HEK293 (cell line): ENCODE data around the gene SFSWAP.

Experiments used
- MYNN ChIP-seq: fragments of 450-650 bp; formaldehyde crosslinking; IDR thresholded peaks from 2 replicates; pipeline ENCODE4 v1.5.1; 2016; ENCODE audit warnings: missing biosample characterization, missing genetic modification characterization, borderline replicate concordance
- TCF7L2 ChIP-seq: IDR thresholded peaks from 2 replicates; pipeline ENCODE4 v1.6.1; 2011; ENCODE audit warnings: low read depth, mild to moderate bottlenecking, inconsistent platforms, low read length, moderate library complexity, borderline replicate concordance
- ZNF555 ChIP-seq: fragments of 450-650 bp; formaldehyde crosslinking; conservative IDR thresholded peaks from 2 replicates; pipeline ENCODE4 v1.5.1; 2017; ENCODE audit warnings: missing biosample characterization, mild to moderate bottlenecking, missing genetic modification characterization, inconsistent platforms
- TF ChIP-seq, protein P1 (sequence below): fragments of 450-650 bp; formaldehyde crosslinking; optimal IDR thresholded peaks from 2 replicates; pipeline ENCODE3; 2016; ENCODE audit warnings: missing biosample characterization, mild to moderate bottlenecking, missing genetic modification characterization
- TF ChIP-seq, protein P2 (sequence below): IDR thresholded peaks from 2 replicates; pipeline ENCODE4 v1.6.1; 2011; ENCODE audit warnings: mild to moderate bottlenecking, low read depth, low read length, borderline replicate concordance
- TF ChIP-seq, protein P3 (sequence below): fragments of 450-650 bp; formaldehyde crosslinking; IDR thresholded peaks from 2 replicates; pipeline ENCODE4 v1.5.1; 2016; ENCODE audit warnings: missing biosample characterization, missing genetic modification characterization
- TF ChIP-seq, protein P4 (sequence below): fragments of 450-650 bp; formaldehyde crosslinking; IDR thresholded peaks from 2 replicates; pipeline ENCODE4 v1.5.1; 2016; ENCODE audit warnings: missing biosample characterization, missing genetic modification characterization
- TF ChIP-seq, protein P5 (sequence below): fragments of 450-650 bp; formaldehyde crosslinking; IDR thresholded peaks from 2 replicates; pipeline ENCODE4 v1.5.1; 2016; ENCODE audit warnings: missing biosample characterization, missing genetic modification characterization, borderline replicate concordance
- TF ChIP-seq, protein P6 (sequence below): fragments of 450-650 bp; formaldehyde crosslinking; IDR thresholded peaks from 2 replicates; pipeline ENCODE4 v1.5.1; 2016; ENCODE audit warnings: missing biosample characterization, missing genetic modification characterization

DNA sequence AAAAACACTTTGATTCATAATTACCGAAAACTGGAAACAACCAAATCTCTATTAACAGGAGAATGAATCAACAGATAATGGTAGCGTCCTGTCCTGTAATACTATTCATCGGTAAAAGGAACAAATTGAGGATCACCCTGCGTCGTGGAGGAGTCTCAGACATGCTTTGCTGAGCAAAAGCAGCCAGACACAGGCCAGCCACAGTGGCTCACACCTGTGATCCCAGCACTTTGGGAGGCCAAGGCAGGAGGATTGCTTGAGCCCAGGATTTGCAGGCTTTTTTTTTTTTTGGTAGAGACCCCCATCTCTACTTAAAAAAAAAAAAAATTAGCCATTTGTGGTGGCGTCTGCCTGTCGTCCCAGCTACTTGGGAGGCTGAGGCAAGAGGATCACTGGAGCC is 83.2 kb downstream of the SFSWAP start:
- no peak for TF ChIP-seq TCF7L2
- TF ChIP-seq, protein P1, sequence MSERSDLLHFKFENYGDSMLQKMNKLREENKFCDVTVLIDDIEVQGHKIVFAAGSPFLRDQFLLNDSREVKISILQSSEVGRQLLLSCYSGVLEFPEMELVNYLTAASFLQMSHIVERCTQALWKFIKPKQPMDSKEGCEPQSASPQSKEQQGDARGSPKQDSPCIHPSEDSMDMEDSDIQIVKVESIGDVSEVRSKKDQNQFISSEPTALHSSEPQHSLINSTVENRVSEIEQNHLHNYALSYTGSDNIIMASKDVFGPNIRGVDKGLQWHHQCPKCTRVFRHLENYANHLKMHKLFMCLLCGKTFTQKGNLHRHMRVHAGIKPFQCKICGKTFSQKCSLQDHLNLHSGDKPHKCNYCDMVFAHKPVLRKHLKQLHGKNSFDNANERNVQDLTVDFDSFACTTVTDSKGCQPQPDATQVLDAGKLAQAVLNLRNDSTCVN (tag by site-specific recombination): no peak
- TF ChIP-seq, protein P2, sequence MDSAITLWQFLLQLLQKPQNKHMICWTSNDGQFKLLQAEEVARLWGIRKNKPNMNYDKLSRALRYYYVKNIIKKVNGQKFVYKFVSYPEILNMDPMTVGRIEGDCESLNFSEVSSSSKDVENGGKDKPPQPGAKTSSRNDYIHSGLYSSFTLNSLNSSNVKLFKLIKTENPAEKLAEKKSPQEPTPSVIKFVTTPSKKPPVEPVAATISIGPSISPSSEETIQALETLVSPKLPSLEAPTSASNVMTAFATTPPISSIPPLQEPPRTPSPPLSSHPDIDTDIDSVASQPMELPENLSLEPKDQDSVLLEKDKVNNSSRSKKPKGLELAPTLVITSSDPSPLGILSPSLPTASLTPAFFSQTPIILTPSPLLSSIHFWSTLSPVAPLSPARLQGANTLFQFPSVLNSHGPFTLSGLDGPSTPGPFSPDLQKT: no peak
- TF ChIP-seq, protein P3, sequence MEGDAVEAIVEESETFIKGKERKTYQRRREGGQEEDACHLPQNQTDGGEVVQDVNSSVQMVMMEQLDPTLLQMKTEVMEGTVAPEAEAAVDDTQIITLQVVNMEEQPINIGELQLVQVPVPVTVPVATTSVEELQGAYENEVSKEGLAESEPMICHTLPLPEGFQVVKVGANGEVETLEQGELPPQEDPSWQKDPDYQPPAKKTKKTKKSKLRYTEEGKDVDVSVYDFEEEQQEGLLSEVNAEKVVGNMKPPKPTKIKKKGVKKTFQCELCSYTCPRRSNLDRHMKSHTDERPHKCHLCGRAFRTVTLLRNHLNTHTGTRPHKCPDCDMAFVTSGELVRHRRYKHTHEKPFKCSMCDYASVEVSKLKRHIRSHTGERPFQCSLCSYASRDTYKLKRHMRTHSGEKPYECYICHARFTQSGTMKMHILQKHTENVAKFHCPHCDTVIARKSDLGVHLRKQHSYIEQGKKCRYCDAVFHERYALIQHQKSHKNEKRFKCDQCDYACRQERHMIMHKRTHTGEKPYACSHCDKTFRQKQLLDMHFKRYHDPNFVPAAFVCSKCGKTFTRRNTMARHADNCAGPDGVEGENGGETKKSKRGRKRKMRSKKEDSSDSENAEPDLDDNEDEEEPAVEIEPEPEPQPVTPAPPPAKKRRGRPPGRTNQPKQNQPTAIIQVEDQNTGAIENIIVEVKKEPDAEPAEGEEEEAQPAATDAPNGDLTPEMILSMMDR (tag by site-specific recombination): no peak
- TF ChIP-seq, protein P4, sequence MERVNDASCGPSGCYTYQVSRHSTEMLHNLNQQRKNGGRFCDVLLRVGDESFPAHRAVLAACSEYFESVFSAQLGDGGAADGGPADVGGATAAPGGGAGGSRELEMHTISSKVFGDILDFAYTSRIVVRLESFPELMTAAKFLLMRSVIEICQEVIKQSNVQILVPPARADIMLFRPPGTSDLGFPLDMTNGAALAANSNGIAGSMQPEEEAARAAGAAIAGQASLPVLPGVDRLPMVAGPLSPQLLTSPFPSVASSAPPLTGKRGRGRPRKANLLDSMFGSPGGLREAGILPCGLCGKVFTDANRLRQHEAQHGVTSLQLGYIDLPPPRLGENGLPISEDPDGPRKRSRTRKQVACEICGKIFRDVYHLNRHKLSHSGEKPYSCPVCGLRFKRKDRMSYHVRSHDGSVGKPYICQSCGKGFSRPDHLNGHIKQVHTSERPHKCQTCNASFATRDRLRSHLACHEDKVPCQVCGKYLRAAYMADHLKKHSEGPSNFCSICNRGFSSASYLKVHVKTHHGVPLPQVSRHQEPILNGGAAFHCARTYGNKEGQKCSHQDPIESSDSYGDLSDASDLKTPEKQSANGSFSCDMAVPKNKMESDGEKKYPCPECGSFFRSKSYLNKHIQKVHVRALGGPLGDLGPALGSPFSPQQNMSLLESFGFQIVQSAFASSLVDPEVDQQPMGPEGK: no peak
- TF ChIP-seq, protein P5, sequence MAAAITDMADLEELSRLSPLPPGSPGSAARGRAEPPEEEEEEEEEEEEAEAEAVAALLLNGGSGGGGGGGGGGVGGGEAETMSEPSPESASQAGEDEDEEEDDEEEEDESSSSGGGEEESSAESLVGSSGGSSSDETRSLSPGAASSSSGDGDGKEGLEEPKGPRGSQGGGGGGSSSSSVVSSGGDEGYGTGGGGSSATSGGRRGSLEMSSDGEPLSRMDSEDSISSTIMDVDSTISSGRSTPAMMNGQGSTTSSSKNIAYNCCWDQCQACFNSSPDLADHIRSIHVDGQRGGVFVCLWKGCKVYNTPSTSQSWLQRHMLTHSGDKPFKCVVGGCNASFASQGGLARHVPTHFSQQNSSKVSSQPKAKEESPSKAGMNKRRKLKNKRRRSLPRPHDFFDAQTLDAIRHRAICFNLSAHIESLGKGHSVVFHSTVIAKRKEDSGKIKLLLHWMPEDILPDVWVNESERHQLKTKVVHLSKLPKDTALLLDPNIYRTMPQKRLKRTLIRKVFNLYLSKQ (tag by site-specific recombination): no peak
- TF ChIP-seq, protein P6, sequence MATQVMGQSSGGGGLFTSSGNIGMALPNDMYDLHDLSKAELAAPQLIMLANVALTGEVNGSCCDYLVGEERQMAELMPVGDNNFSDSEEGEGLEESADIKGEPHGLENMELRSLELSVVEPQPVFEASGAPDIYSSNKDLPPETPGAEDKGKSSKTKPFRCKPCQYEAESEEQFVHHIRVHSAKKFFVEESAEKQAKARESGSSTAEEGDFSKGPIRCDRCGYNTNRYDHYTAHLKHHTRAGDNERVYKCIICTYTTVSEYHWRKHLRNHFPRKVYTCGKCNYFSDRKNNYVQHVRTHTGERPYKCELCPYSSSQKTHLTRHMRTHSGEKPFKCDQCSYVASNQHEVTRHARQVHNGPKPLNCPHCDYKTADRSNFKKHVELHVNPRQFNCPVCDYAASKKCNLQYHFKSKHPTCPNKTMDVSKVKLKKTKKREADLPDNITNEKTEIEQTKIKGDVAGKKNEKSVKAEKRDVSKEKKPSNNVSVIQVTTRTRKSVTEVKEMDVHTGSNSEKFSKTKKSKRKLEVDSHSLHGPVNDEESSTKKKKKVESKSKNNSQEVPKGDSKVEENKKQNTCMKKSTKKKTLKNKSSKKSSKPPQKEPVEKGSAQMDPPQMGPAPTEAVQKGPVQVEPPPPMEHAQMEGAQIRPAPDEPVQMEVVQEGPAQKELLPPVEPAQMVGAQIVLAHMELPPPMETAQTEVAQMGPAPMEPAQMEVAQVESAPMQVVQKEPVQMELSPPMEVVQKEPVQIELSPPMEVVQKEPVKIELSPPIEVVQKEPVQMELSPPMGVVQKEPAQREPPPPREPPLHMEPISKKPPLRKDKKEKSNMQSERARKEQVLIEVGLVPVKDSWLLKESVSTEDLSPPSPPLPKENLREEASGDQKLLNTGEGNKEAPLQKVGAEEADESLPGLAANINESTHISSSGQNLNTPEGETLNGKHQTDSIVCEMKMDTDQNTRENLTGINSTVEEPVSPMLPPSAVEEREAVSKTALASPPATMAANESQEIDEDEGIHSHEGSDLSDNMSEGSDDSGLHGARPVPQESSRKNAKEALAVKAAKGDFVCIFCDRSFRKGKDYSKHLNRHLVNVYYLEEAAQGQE (tag by site-specific recombination): no peak
- TF ChIP-seq MYNN (tag by site-specific recombination): no peak
- no peak for TF ChIP-seq ZNF555 (tag by site-specific recombination)
